Neuron (in vitro differentiated cells): ENCODE measurements around the gene CLSTN1.

ENCODE experiments used
- H2AFZ ChIP-seq: one replicate; pipeline ENCODE4 v1.6.1; 2013; ENCODE audit warnings: low read depth, mild to moderate bottlenecking, inconsistent platforms, low read length, moderate library complexity
- H3K27me3 ChIP-seq: one replicate; pipeline ENCODE4 v1.6.1; 2013; ENCODE audit warnings: low read length; ENCODE audit not compliant: insufficient read depth
- H3K36me3 ChIP-seq: one replicate; pipeline ENCODE4 v1.6.1; 2013; ENCODE audit warnings: low read length; ENCODE audit not compliant: insufficient read depth
- H3K4me1 ChIP-seq: one replicate; pipeline ENCODE4 v1.6.1; 2013; ENCODE audit warnings: low read length; ENCODE audit not compliant: insufficient read depth
- H3K4me3 ChIP-seq: 2 replicates; pipeline ENCODE4 v1.5.1; 2013; ENCODE audit warnings: mild to moderate bottlenecking, low read length, moderate library complexity
- H3K9me3 ChIP-seq: one replicate; pipeline ENCODE4 v1.6.1; 2013; ENCODE audit warnings: low read length

Gene CLSTN1

DNA sequence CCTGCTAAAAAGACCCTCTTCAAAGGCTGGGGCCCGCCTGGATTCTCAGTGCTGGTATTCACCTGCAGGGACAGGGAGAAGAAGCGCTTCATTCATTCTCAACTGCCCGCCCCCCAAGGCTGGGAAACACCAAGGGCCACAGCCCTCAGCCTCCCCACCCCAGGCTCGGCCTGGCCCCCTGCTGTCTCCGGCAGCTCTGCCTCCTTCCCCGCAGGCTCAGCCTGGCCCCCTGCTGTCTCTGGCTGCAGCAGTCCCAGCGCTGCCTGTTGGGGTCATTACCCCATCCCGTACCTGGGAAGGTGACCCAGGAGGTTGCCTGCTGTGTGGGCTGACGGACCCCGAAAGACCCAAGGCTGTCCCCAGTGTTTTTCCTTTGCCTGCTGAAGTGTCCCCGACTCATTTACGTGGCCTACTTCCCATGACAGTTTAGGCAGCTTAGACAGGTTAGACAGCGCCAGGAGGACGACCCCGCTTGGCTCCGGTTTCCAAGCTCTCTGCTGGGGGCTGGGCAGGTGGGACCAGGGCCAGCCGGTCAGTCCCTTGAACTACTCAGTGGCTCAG is 22.9 kb upstream of the CLSTN1 start:
- H3K36me3 ChIP-seq: no peaks in the 10 kb centered on the region
- no peaks in the 10 kb centered on the region for H3K9me3 ChIP-seq
- no peak overlapping the region for H3K4me3 ChIP-seq
- no peak overlapping the region for H2AFZ ChIP-seq
- H3K4me1 ChIP-seq: no peaks in the 10 kb centered on the region
- H3K27me3 ChIP-seq: no peaks in the 10 kb centered on the region

DNA sequence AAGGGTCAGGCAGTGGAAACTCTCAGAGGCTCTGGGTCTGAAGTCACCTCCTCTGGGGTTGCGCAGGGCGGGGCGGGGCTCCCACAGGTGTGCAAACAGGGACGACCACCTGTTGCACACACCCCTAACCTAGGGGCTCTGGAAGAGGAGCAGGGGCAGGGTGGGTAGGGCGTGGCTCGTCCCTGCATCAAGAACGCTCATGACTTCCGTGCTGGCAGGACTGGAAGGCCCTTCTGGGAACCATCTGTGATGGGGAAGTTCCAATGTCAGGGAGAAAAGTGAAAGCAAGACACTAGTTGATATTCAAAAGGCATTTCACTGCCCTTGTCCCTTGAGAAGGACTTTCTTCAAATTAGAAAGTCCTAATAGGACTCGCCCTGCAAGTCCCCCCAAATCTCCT is 22.1 kb upstream of the CLSTN1 start:
- Histone ChIP-seq H2AFZ (no peak overlapping the region), H3K27me3 (no peaks in the 10 kb centered on the region), H3K9me3 (no peaks in the 10 kb centered on the region), H3K4me3 (no peak overlapping the region), H3K36me3 (no peaks in the 10 kb centered on the region), H3K4me1 (no peaks in the 10 kb centered on the region)

DNA sequence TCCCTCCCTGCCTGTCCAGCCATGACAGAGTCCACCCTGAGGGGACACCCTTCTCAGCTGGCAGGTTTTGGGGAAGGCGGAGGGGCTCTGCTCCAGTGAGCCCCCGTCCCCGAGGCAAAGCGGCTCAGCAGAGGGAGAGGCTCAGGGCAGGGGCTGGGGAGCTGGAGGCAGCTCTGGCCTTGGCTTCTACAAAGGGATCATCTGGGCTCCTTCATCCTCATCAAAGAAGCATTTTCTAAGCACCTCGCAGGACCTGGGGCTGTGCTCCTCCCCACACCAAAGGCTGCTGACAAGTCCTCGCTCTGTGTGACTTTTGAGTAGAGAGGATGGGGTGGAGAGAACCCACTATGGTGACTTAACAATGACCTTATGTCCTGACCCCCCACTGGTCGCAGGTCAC is 21.0 kb upstream of the CLSTN1 start:
- Histone ChIP-seq H3K36me3 (no peaks in the 10 kb centered on the region), H2AFZ (no peak overlapping the region), H3K4me1 (no peaks in the 10 kb centered on the region), H3K27me3 (no peaks in the 10 kb centered on the region), H3K4me3 (no peak overlapping the region), H3K9me3 (no peaks in the 10 kb centered on the region)

DNA sequence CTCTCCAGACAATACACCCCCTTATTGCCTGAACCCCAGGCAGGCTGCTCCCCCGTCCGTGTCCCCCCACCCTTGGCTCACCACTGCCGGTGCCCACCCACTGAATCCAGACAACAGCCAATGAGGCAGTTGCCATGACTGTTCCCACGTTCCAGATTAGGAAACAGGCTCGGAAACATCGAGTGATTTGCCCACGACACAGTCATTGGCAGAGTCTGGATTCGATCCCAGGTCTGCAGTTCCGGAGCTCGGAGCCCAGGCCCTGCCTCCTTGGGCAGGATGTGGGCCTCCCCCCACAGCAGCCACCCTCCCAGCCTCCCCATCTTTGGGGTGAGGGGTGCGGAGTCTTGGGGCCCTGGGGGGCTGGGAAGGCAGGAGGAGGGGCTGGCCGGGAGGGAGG is 20.3 kb upstream of the CLSTN1 start:
- H3K27me3 ChIP-seq: no peaks in the 10 kb centered on the region
- no peaks in the 10 kb centered on the region for H3K9me3 ChIP-seq
- H2AFZ ChIP-seq: no peak overlapping the region
- no peaks in the 10 kb centered on the region for H3K36me3 ChIP-seq
- H3K4me1 ChIP-seq: no peaks in the 10 kb centered on the region
- H3K4me3 ChIP-seq: no peak overlapping the region

GRCh38 chr1:9843576-9843945 is 19.8 kb upstream of the CLSTN1 start:
- Histone ChIP-seq H3K27me3 (no peaks in the 10 kb centered on the region), H3K36me3 (no peaks in the 10 kb centered on the region), H3K4me3 (no peak overlapping the region), H2AFZ (no peak overlapping the region), H3K9me3 (no peaks in the 10 kb centered on the region), H3K4me1 (no peaks in the 10 kb centered on the region)

DNA sequence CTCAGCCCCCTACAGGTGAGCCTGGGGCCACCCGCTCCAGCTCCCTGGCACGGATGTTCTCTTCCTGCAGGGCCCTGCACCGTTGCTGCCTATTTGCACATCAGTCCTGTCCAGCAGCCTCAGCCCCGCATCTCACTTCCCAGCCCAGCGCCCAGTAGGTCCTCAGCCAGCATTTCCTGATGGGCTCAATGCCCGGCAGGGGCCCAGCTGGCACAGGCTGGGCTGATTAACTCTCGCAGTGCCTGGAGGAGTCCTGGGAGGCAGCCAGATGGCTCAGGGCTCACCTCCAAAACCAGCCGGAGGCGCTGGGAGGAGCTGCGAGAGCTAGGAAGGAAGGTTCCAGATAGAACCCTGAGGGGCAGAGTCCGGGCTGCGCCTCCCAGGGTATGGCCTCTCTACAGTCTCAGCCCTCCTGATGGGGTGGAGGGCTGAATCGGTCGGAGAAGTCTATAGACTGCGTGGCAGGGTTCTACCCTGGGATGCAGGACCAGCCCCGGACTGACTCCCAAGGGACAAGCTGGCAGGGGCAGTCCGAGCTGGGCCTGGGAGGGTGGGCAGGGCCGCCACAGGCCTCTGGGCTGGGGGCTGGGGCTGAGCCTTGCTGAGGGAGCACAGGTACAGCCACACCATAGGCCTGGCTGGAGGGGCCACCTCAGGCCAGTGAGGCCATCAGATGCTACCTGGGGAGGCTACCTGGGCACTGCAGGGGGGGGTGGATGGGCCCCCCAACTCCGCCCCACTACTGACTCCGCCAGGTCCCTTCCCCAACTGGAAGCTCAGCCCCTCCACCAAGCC is 19.2 kb upstream of the CLSTN1 start:
- no peaks in the 10 kb centered on the region for H3K4me1 ChIP-seq
- H3K36me3 ChIP-seq: no peaks in the 10 kb centered on the region
- no peaks in the 10 kb centered on the region for H3K27me3 ChIP-seq
- H3K4me3 ChIP-seq: no peak overlapping the region
- H2AFZ ChIP-seq: no peak overlapping the region
- H3K9me3 ChIP-seq: no peaks in the 10 kb centered on the region

- H3K27me3 ChIP-seq: no peaks in the 10 kb centered on the region
- H3K4me1 ChIP-seq: no peaks in the 10 kb centered on the region
- H2AFZ ChIP-seq: no peak overlapping the region
- no peaks in the 10 kb centered on the region for H3K9me3 ChIP-seq
- H3K4me3 ChIP-seq: no peak overlapping the region
- H3K36me3 ChIP-seq: no peaks in the 10 kb centered on the region
Measured at GRCh38 chr1:9842073-9842711, 18.4 kb upstream of the CLSTN1 start.

DNA sequence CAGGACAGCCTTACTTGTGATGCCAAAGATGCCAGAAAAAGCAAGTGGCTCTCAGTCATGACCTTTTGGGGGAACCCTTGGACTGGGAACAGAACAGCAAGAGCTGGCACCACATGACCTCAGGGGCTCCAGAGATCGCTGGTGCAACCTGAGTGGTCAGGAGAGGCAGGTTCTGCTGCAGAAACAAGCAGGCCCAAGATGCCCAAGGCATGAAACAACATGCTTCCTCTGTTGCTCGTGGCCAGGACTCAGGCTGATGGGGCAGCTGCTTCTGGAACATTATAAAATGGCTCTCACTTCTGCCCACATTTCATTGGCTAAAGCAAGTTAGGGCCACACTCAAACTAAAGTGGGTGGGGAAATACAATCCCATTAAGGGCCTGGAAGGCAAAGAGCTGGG is 17.7 kb upstream of the CLSTN1 start:
- Histone ChIP-seq H3K4me1 (peaks cover 1% of the 10 kb centered on the region), H3K9me3 (no peaks in the 10 kb centered on the region), H2AFZ (no peak overlapping the region), H3K4me3 (no peak overlapping the region), H3K27me3 (no peaks in the 10 kb centered on the region), H3K36me3 (no peaks in the 10 kb centered on the region)

- Histone ChIP-seq H3K27me3 (no peaks in the 10 kb centered on the region), H2AFZ (no peak overlapping the region), H3K36me3 (no peaks in the 10 kb centered on the region), H3K4me1 (peaks cover 13% of the 10 kb centered on the region), H3K4me3 (no peak overlapping the region), H3K9me3 (no peaks in the 10 kb centered on the region)
Measured at GRCh38 chr1:9840176-9840575, 16.4 kb upstream of the CLSTN1 start.

- H3K9me3 ChIP-seq: no peaks in the 10 kb centered on the region
- no peaks in the 10 kb centered on the region for H3K27me3 ChIP-seq
- H3K4me1 ChIP-seq: peaks cover 15% of the 10 kb centered on the region
- H3K36me3 ChIP-seq: no peaks in the 10 kb centered on the region
- no peak overlapping the region for H3K4me3 ChIP-seq
- no peak overlapping the region for H2AFZ ChIP-seq
Measured at GRCh38 chr1:9838946-9839345, 15.2 kb upstream of the CLSTN1 start.

DNA sequence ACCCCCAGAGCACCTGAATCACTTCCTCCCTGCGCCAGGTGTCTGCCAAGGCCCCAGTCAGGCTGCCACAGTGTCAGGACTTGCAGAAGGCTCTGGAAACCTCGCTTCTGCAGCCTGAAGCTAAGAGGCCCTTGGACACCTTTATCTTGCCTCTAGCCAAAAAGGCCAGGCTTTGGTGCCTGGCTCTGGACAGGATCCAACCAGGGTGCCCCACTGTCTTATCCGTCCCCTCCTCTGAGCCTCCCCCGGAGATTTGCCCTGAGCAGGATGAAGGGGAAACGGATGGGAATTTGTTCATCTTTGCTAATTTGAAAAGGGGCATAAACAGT is 12.8 kb upstream of the CLSTN1 start:
- Histone ChIP-seq H3K4me3 (no peak overlapping the region), H3K4me1 (peaks cover 15% of the 10 kb centered on the region), H2AFZ (no peak overlapping the region), H3K27me3 (no peaks in the 10 kb centered on the region), H3K36me3 (no peaks in the 10 kb centered on the region), H3K9me3 (no peaks in the 10 kb centered on the region)

- H3K27me3 ChIP-seq: no peaks in the 10 kb centered on the region
- peaks cover 15% of the 10 kb centered on the region for H3K4me1 ChIP-seq
- H3K36me3 ChIP-seq: no peaks in the 10 kb centered on the region
- H3K9me3 ChIP-seq: no peaks in the 10 kb centered on the region
- peak overlapping the region; percentile 31 for H3K4me3 ChIP-seq
- peak overlapping the region; percentile 72 for H2AFZ ChIP-seq
Measured at GRCh38 chr1:9835758-9836631, 12.2 kb upstream of the CLSTN1 start.

GRCh38 chr1:9835404-9835757 is 11.6 kb upstream of the CLSTN1 start:
- H3K27me3 ChIP-seq: no peaks in the 10 kb centered on the region
- H3K4me1 ChIP-seq: peaks cover 15% of the 10 kb centered on the region
- H2AFZ ChIP-seq: peak overlapping the region; percentile 72
- H3K9me3 ChIP-seq: no peaks in the 10 kb centered on the region
- peak overlapping the region; percentile 31 for H3K4me3 ChIP-seq
- no peaks in the 10 kb centered on the region for H3K36me3 ChIP-seq
